Endothelial cell of umbilical vein (primary cell): ENCODE measurements around the gene IGFBP4. TPM values are rescaled to one million over a fixed set of nuclear protein-coding genes. Genes with fewer than 3 reads are reported as not detected.

Experiments
- BruUV-seq: library from RNA; stranded (reverse); fragments of 400-500 nt; replicated peaks from 2 replicates; lab custom pipeline; 2021; lab: Mats Ljungman, UMichigan
- CTCF ChIA-PET: fragments of 300-600, 350-600 bp; sonication (Branson Sonifier 250); formaldehyde crosslinking; loops from one replicate; lab custom pipeline; 2021; ENCODE audit warnings: antibody characterized with exemption, inconsistent platforms; lab: Charles Lee
- POLR2A ChIA-PET: fragments of 300-600, 350-600 bp; sonication (Branson Sonifier 250); formaldehyde crosslinking; loops from one replicate; lab custom pipeline; 2021; ENCODE audit warnings: antibody characterized with exemption, inconsistent platforms; lab: Charles Lee
- DNase-seq: peaks from one replicate; pipeline ENCODE4 v3.0.0-alpha.2; 2011; ENCODE audit warnings: low read depth, low spot score
- FAIRE-seq: peaks from 2 replicates; lab custom pipeline; 2011; peaks lifted over from hg19 to GRCh38; lab: Jason Lieb, UNC
- H2AFZ ChIP-seq: 2 replicates; pipeline ENCODE4 v1.6.0; 2012; ENCODE audit warnings: low read depth, low read length, control low read depth, inconsistent platforms
- H3K27ac ChIP-seq: 2 replicates; pipeline ENCODE4 v1.5.1; 2011; ENCODE audit warnings: low read depth, mild to moderate bottlenecking, control low read depth, low read length, moderate library complexity; ENCODE audit not compliant: insufficient read depth
- H3K27me3 ChIP-seq, 2 experiments: 2 replicates each; pipeline versions ENCODE4 v1.6.0 to v1.6.1; 2011; ENCODE audit warnings: low read length in 2 of 2, mixed read lengths in 1 of 2; ENCODE audit not compliant: control insufficient read depth in 2 of 2, insufficient read depth in 2 of 2
- H3K36me3 ChIP-seq, 2 experiments: 2 replicates in 1 of 2; 3 replicates in 1 of 2; pipeline ENCODE4 v1.5.1; 2011; ENCODE audit warnings: low read length in 2 of 2, mild to moderate bottlenecking in 1 of 2, moderate library complexity in 1 of 2; ENCODE audit not compliant: control insufficient read depth in 2 of 2, insufficient read depth in 2 of 2; ENCODE audit errors: extremely low read depth in 1 of 2
- H3K4me1 ChIP-seq: 3 replicates; pipeline ENCODE4 v1.5.1; 2011; ENCODE audit warnings: mild to moderate bottlenecking, low read length; ENCODE audit not compliant: control insufficient read depth, insufficient read depth; ENCODE audit errors: extremely low read depth
- H3K4me2 ChIP-seq: 2 replicates; pipeline ENCODE4 v1.6.1; 2011; ENCODE audit warnings: low read length, control low read depth, mixed read lengths; ENCODE audit not compliant: insufficient read depth
- H3K4me3 ChIP-seq, 3 experiments: fragments of 200-600 bp in 1 of 3; sonication (generic), shearing (Covaris generic) in 1 of 3; replicated peaks in 1 of 3; 2 replicates each; pipeline ENCODE4 v1.5.1; 2011 to 2016; ENCODE audit warnings: control low read depth in 3 of 3, low read length in 3 of 3, mild to moderate bottlenecking in 2 of 3, inconsistent platforms in 1 of 3, low read depth in 1 of 3, moderate library complexity in 1 of 3; ENCODE audit not compliant: insufficient read depth in 1 of 3
- H3K79me2 ChIP-seq: 2 replicates; pipeline ENCODE4 v1.6.0; 2012; ENCODE audit warnings: low read length, inconsistent platforms; ENCODE audit not compliant: control insufficient read depth, insufficient read depth
- H3K9ac ChIP-seq: replicated peaks from 2 replicates; pipeline ENCODE3; 2011; ENCODE audit warnings: low read length, control low read depth; ENCODE audit not compliant: insufficient read depth; ENCODE audit errors: extremely low read depth
- H3K9me1 ChIP-seq: replicated peaks from 3 replicates; pipeline ENCODE4 v1.6.0; 2011; ENCODE audit warnings: mild to moderate bottlenecking, low read length; ENCODE audit not compliant: control insufficient read depth, insufficient read depth; ENCODE audit errors: extremely low read depth
- H3K9me3 ChIP-seq: replicated peaks from 2 replicates; pipeline ENCODE4 v1.5.1; 2012; ENCODE audit warnings: low read length, inconsistent platforms; ENCODE audit not compliant: control insufficient read depth, insufficient read depth
- H4K20me1 ChIP-seq: replicated peaks from 2 replicates; pipeline ENCODE3; 2011; ENCODE audit warnings: mild to moderate bottlenecking, low read length; ENCODE audit not compliant: control insufficient read depth, insufficient read depth; ENCODE audit errors: extremely low read depth
- EZH2 ChIP-seq: IDR thresholded peaks from 2 replicates; pipeline ENCODE4 v1.6.1; 2012; ENCODE audit warnings: borderline replicate concordance, low read depth, mild to moderate bottlenecking, moderate library complexity, low read length, inconsistent platforms; ENCODE audit not compliant: severe bottlenecking
- FOS ChIP-seq: IDR thresholded peaks from 2 replicates; pipeline ENCODE4 v1.6.1; 2011; ENCODE audit warnings: mild to moderate bottlenecking, low read length, moderate library complexity, borderline replicate concordance; ENCODE audit not compliant: insufficient read depth
- GATA2 ChIP-seq: IDR thresholded peaks from 2 replicates; pipeline ENCODE4 v1.7.0; 2011; ENCODE audit warnings: low read depth, mild to moderate bottlenecking, moderate library complexity, mixed read lengths, low read length; ENCODE audit not compliant: insufficient read length, insufficient read depth
- JUN ChIP-seq: IDR thresholded peaks from 2 replicates; pipeline ENCODE4 v1.6.1; 2011; ENCODE audit warnings: borderline replicate concordance, low read depth; ENCODE audit not compliant: insufficient read length, insufficient read depth
- MYC ChIP-seq: IDR thresholded peaks from one replicate; pipeline ENCODE4 v1.6.1; 2011; ENCODE audit warnings: mild to moderate bottlenecking, low read depth, low read length
- POLR2A ChIP-seq: IDR thresholded peaks from 2 replicates; pipeline ENCODE4 v1.6.1; 2012; ENCODE audit warnings: low read depth, mild to moderate bottlenecking, control low read depth, low read length
- POLR2AphosphoS5 ChIP-seq: IDR thresholded peaks from 2 replicates; pipeline ENCODE4 v1.6.1; 2012; ENCODE audit warnings: low read depth, mild to moderate bottlenecking, control low read depth, low read length, moderate library complexity; ENCODE audit not compliant: insufficient read depth
- dilution Hi-C: fragments of 300-500 bp; cut with MboI; formaldehyde crosslinking; loops from one replicate; pipeline ENCODE4 v1.15.0; 2019; ENCODE audit warnings: low sequenced_read_pairs; ENCODE audit not compliant: extremely low pct_ligation_motif_present
- intact Hi-C: fragments of 100-400 bp; cut with micrococcal nuclease; formaldehyde crosslinking; loops from one replicate; pipeline ENCODE4 v1.10.0; 2022
- polyA plus RNA-seq, 4 experiments: library from polyadenylated mRNA; depleted of rRNA in 3 of 4; stranded (reverse) in 3 of 4; unstranded in 1 of 4; fragments of >200 nt; gene quantifications; 2 replicates each; pipeline versions ENCODE4 v1.2.1 to v1.2.3, GENCODE V29; 2011 to 2012; ENCODE audit warnings: missing spikeins in 1 of 4
- total RNA-seq: library from RNA; stranded (reverse); gene quantifications from 2 replicates; pipeline ENCODE4 v1.2.3, GENCODE V29; 2021
- TF ChIP-seq, protein P1 (sequence below): IDR thresholded peaks from 2 replicates; pipeline ENCODE4 v1.6.1; 2011; ENCODE audit not compliant: insufficient read depth, insufficient read length
- TF ChIP-seq, protein P2 (sequence below), 2 donors: IDR thresholded peaks; 1 replicate in 1 of 2; 2 replicates in 1 of 2; pipeline ENCODE4 v1.5.1; 2011; ENCODE audit warnings: low read length in 2 of 2, mild to moderate bottlenecking in 2 of 2, moderate library complexity in 2 of 2, control low read depth in 1 of 2, inconsistent platforms in 1 of 2, low read depth in 1 of 2; ENCODE audit not compliant: insufficient read depth in 1 of 2; ENCODE audit errors: extremely low read depth in 1 of 2

IGFBP4 gene
- total and polyA plus RNA-seq, 2 donors (not counting 3 experiments of a cell fraction or from before 2014, with no cell fraction given), result 377 to 618 TPM

- CTCF ChIA-PET, result interaction anchor here (0.6 to 3.5 kb wide), 9 partner anchors 10 to 62 kb away, joined by 3 to 27 read pairs (median 4); no protein-coding TSS in a partner anchor
- dilution Hi-C loops, result no loop called here
- Histone ChIP-seq H3K9ac (no peak overlapping the region), H3K9me1 (no peaks in the 10 kb centered on the region), H3K4me2 (no peak overlapping the region), H3K9me3 (no peaks in the 10 kb centered on the region), H3K27ac (no peak overlapping the region), H4K20me1 (no peaks in the 10 kb centered on the region), H3K27me3 (peaks cover 0 to 5% of the 10 kb centered on the region in 2 experiments), H3K36me3 (no peaks in the 10 kb centered on the region), H2AFZ (no peak overlapping the region), H3K4me1 (peaks cover 7% of the 10 kb centered on the region), H3K4me3 (no peak overlapping the region), H3K79me2 (no peaks in the 10 kb centered on the region)
- FAIRE-seq (no peak), DNase-seq (no peak)
- intact Hi-C loops, result no loop called here
- TF ChIP-seq POLR2AphosphoS5 (no peak), POLR2A (no peak), GATA2 (no peak), JUN (no peak), MYC (no peak), FOS (no peak)
- no TSS peak for BruUV-seq
- POLR2A ChIA-PET, result interaction anchor here (0.6 kb wide), 1 partner anchor 34 kb away, joined by 5 read pairs; no protein-coding TSS in a partner anchor
Measured at GRCh38 chr17:40497695-40498094, 54.4 kb downstream of the IGFBP4 start.

DNA sequence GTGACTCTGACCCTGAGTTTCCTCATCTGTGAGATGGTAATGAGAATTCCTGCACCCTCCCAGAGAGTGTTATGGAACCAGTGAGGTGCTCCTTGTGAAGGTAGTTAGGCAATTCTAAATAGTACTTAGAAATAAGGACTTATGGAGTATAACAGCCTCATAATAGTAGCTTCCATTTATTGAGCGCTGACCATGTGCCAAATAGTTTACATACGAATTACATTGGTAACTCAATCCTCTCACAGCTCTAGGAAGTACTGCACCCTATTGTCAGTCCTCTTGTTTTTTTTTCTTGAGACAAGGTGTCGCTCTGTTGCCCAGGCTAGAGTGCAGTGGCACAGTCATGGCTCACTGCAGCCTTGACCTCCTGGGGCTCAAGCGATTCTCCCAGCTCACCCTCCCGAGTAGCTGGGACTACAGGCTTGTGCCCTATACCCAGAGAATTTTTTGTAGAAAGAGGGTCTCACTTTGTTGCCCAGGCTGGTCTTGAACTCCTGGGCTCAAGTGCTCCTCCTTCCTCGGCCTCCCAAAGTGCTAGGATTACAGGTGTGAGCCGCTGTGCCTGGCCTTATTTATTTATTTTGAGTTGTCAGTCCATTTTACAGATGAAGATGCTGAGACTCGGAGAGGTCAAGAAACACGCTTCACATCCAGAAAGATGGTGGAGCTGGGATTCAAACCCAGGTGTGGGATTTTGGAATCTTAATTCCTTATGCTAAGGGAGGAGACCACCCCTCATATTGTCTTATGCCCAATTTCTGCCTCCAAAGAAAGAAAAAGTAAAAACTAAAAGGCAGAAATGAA lies 55.2 kb downstream of the IGFBP4 start:
- no peak overlapping the region for H3K4me2 ChIP-seq
- H3K9me1 ChIP-seq, result no peaks in the 10 kb centered on the region
- dilution Hi-C loops, result no loop called here
- peak; percentile 35 for FAIRE-seq
- H4K20me1 ChIP-seq, result no peaks in the 10 kb centered on the region
- TF ChIP-seq POLR2A (no peak), POLR2AphosphoS5 (no peak), GATA2 (no peak), EZH2 (no peak), JUN (no peak), FOS (no peak), MYC (no peak)
- TF ChIP-seq, protein P1, sequence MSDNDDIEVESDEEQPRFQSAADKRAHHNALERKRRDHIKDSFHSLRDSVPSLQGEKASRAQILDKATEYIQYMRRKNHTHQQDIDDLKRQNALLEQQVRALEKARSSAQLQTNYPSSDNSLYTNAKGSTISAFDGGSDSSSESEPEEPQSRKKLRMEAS, result no peak
- TF ChIP-seq, protein P2, sequence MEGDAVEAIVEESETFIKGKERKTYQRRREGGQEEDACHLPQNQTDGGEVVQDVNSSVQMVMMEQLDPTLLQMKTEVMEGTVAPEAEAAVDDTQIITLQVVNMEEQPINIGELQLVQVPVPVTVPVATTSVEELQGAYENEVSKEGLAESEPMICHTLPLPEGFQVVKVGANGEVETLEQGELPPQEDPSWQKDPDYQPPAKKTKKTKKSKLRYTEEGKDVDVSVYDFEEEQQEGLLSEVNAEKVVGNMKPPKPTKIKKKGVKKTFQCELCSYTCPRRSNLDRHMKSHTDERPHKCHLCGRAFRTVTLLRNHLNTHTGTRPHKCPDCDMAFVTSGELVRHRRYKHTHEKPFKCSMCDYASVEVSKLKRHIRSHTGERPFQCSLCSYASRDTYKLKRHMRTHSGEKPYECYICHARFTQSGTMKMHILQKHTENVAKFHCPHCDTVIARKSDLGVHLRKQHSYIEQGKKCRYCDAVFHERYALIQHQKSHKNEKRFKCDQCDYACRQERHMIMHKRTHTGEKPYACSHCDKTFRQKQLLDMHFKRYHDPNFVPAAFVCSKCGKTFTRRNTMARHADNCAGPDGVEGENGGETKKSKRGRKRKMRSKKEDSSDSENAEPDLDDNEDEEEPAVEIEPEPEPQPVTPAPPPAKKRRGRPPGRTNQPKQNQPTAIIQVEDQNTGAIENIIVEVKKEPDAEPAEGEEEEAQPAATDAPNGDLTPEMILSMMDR (IDR thresholded peaks at IDR 0.05; ENCODE audit: extremely low read depth in 1 of 2, insufficient read depth in 1 of 2, low read depth in 1 of 2, low read length in 2 of 2), result no peak
- peaks cover 7% of the 10 kb centered on the region for H3K4me1 ChIP-seq
- DNase-seq, result no peak
- no peaks in the 10 kb centered on the region for H3K9me3 ChIP-seq
- no peak overlapping the region for H3K27ac ChIP-seq
- no peak overlapping the region for H3K4me3 ChIP-seq
- no TSS peak for BruUV-seq
- H3K27me3 ChIP-seq, result peaks cover 0 to 6% of the 10 kb centered on the region in 2 experiments
- H2AFZ ChIP-seq, result no peak overlapping the region
- H3K79me2 ChIP-seq, result no peaks in the 10 kb centered on the region
- ChIA-PET POLR2A (interaction anchor here (0.6 kb wide), 1 partner anchor 35 kb away, joined by 5 read pairs; no protein-coding TSS in a partner anchor), CTCF (interaction anchor here (0.7 to 3.5 kb wide), 8 partner anchors 12 to 62 kb away, joined by 3 to 27 read pairs (median 6); no protein-coding TSS in a partner anchor)
- intact Hi-C loops, result loop anchor here (1.0 kb wide), 1 partner anchor 34 kb away; no protein-coding TSS in a partner anchor
- no peak overlapping the region for H3K9ac ChIP-seq
- no peaks in the 10 kb centered on the region for H3K36me3 ChIP-seq
